Measurements from ENCODE around the gene RET.

DNA sequence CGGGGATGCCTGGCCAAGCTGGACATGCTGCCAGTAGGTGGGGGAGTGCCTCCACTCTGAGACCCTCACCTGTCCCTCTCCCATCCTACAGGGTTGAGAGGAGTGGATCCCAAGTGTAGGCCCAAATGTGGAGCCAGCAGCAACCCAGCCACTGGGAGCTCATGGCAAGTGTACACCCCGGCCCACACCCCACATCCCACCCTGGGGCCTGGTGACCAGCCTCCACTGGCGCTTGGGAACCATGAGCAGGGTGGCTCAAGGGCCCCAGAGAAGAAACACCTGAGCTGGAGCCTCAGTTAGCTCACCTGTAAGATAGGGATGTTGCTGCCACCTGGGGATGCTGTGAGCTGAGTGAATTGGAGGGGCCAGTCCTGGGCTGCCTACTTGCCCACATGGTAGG, 10.4 kb upstream of the RET start:
- TF ChIP-seq, protein P1, sequence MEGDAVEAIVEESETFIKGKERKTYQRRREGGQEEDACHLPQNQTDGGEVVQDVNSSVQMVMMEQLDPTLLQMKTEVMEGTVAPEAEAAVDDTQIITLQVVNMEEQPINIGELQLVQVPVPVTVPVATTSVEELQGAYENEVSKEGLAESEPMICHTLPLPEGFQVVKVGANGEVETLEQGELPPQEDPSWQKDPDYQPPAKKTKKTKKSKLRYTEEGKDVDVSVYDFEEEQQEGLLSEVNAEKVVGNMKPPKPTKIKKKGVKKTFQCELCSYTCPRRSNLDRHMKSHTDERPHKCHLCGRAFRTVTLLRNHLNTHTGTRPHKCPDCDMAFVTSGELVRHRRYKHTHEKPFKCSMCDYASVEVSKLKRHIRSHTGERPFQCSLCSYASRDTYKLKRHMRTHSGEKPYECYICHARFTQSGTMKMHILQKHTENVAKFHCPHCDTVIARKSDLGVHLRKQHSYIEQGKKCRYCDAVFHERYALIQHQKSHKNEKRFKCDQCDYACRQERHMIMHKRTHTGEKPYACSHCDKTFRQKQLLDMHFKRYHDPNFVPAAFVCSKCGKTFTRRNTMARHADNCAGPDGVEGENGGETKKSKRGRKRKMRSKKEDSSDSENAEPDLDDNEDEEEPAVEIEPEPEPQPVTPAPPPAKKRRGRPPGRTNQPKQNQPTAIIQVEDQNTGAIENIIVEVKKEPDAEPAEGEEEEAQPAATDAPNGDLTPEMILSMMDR (conservative IDR thresholded peaks at IDR 0.05; ENCODE audit: low read depth, low read length), result no peak
- no peak for TF ChIP-seq EZH2 (IDR thresholded peaks at IDR 0.05; ENCODE audit: borderline replicate concordance, low read depth, low read length, poor library complexity, severe bottlenecking)
